Karpas-422 (cell line): ENCODE results near the gene METTL25. TPM values are rescaled to one million over a fixed set of nuclear protein-coding genes. Genes with fewer than 3 reads are reported as not detected.
A peak's percentile ranks its signal among the peaks of the same experiment; 100 is the strongest.
"Not testable (repeated sequence)": the region's sequence is repeated elsewhere in the genome, so short reads cannot be mapped to it uniquely, and the experiment has no call there.

ENCODE experiments used
- DNase-seq: peaks from one replicate; pipeline ENCODE4 v3.0.0-alpha.2; 2015
- H2AFZ ChIP-seq: fragments of 200-600 bp; sonication (generic); 2 replicates; pipeline ENCODE4 v1.6.1; 2014; ENCODE audit warnings: antibody characterized with exemption, low read length, mixed read lengths
- H3K27ac ChIP-seq: fragments of 200-600 bp; sonication (generic); 2 replicates; pipeline ENCODE4 v1.5.1; 2014; ENCODE audit warnings: mild to moderate bottlenecking, low read length, moderate library complexity
- H3K27me3 ChIP-seq: fragments of 200-600 bp; sonication (generic); 2 replicates; pipeline ENCODE4 v1.6.1; 2014; ENCODE audit warnings: low read length, mixed read lengths
- H3K36me3 ChIP-seq: fragments of 200-600 bp; sonication (generic); 2 replicates; pipeline ENCODE4 v1.6.1; 2014; ENCODE audit warnings: low read length, mixed read lengths; ENCODE audit not compliant: insufficient read depth
- H3K4me1 ChIP-seq: fragments of 200-600 bp; sonication (generic); 2 replicates; pipeline ENCODE4 v1.6.1; 2014; ENCODE audit warnings: mild to moderate bottlenecking, low read length, mixed read lengths
- H3K4me2 ChIP-seq: fragments of 200-600 bp; sonication (generic); 2 replicates; pipeline ENCODE4 v1.6.1; 2014; ENCODE audit warnings: low read length, low read depth, mild to moderate bottlenecking; ENCODE audit not compliant: poor library complexity, severe bottlenecking
- H3K4me3 ChIP-seq: fragments of 200-600 bp; sonication (generic); 2 replicates; pipeline ENCODE4 v1.5.1; 2014; ENCODE audit warnings: mild to moderate bottlenecking, antibody characterized with exemption, low read length, mixed read lengths
- H3K79me2 ChIP-seq: fragments of 200-600 bp; sonication (generic); 2 replicates; pipeline ENCODE4 v1.6.1; 2014; ENCODE audit warnings: mild to moderate bottlenecking, low read length, mixed read lengths
- H3K9ac ChIP-seq: fragments of 200-600 bp; sonication (generic); 2 replicates; pipeline ENCODE4 v1.6.0; 2014; ENCODE audit warnings: low read length
- H3K9me2 ChIP-seq: fragments of 200-600 bp; sonication (generic), shearing (Covaris generic); replicated peaks from 2 replicates; pipeline ENCODE4 v1.6.0; 2014; ENCODE audit warnings: mild to moderate bottlenecking, low read length, moderate library complexity; ENCODE audit not compliant: insufficient read depth
- H3K9me3 ChIP-seq: fragments of 300-700, 200-600 bp; sonication (generic); 2 replicates; pipeline ENCODE4 v1.6.1; 2014; ENCODE audit warnings: low read length, mixed read lengths
- H4K20me1 ChIP-seq: fragments of 200-600 bp; sonication (generic); 2 replicates; pipeline ENCODE4 v1.6.1; 2014; ENCODE audit warnings: mild to moderate bottlenecking, antibody characterized with exemption, low read length, low read depth; ENCODE audit not compliant: insufficient read depth
- total RNA-seq: library from RNA; depleted of rRNA; stranded (reverse); fragments of >200 nt; shearing (Covaris generic); gene quantifications from 2 replicates; pipeline ENCODE4 v1.2.3, GENCODE V29; 2014; ENCODE audit warnings: low replicate concordance

Gene METTL25
- total RNA-seq, 1 experiment from 2014 or later = 31.6 TPM

DNA sequence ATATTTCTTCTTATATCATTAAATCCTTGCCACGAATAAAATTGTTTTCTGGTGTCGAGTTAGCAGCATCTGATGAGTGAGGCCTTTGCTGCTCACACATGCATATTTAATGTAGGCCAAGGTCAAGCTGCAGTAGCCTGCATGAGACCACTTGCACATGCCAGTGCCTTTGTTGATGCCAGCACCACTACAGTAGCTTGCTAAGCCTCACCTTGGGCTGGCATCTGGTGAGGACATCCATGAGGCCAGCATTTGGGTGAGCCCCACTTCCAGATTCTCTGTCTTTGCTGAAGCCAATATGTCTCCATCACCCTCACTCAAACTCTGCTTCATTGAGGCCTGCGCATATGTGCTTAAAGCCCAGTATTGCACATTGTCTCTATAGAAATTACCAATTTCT lies 8.2 kb upstream of the METTL25 start:
- Histone ChIP-seq H3K4me3 (no peak overlapping the region), H3K9ac (no peak overlapping the region), H3K27me3 (no peaks in the 10 kb centered on the region), H3K9me2 (no peaks in the 10 kb centered on the region), H3K4me1 (no peaks in the 10 kb centered on the region), H2AFZ (no peak overlapping the region), H3K79me2 (peaks cover 4% of the 10 kb centered on the region; the same call in 1 of the 2 replicates), H4K20me1 (no peaks in the 10 kb centered on the region), H3K27ac (no peak overlapping the region), H3K4me2 (no peak overlapping the region), H3K9me3 (no peaks in the 10 kb centered on the region), H3K36me3 (peaks cover 20% of the 10 kb centered on the region; the same call in 1 of the 2 replicates)
- DNase-seq = no peak

DNA sequence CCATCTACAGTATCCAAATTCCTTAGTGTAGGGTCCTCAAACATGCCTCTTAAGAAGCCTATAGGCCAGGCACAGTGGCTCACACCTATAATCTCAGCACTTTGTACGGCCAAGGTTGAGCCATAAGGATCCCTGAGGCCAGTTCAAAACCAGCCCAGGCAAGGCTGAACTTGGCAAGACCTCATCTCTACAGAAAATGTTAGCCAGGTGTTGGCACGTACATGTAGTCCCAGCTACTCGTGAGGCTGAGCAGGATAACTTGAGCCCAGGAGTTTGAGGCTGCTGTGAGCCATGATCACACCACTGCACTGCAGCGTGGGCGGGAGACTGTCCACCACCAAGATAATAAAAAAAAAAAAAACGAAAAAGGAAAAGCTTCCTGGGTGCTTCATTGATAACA lies 6.9 kb upstream of the METTL25 start:
- Histone ChIP-seq H3K4me3 (no peak overlapping the region), H3K9me3 (no peaks in the 10 kb centered on the region), H3K9me2 (no peaks in the 10 kb centered on the region), H3K27me3 (no peaks in the 10 kb centered on the region), H3K79me2 (peaks cover 16% of the 10 kb centered on the region), H3K9ac (no peak overlapping the region), H3K27ac (no peak overlapping the region), H2AFZ (no peak overlapping the region), H3K4me1 (peaks cover 11% of the 10 kb centered on the region), H3K36me3 (peaks cover 33% of the 10 kb centered on the region; the same call in 1 of the 2 replicates), H3K4me2 (no peak overlapping the region), H4K20me1 (0 out of 2 replicates have a peak, but pooled peaks cover 6% of the 10 kb centered on the region)
- no peak for DNase-seq

DNA sequence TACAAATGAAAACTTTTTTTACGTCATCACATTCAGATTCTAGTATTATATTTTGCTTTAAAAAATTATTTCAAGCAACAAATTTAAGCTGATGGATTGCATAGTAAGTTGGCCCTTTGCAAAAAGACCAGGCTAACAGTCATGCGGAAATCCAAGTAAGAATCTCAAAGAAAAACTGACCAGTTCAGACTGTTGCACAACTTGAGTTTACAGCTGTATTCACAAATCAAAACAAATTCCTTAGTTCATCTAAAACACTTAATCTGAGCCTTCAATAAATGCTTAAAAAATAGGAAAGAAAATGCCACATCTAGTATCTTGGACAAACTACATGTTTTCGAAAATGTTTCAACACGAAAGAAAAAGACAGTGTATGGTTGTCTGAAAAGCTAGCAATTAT lies 989 bp upstream of the METTL25 start:
- H3K4me2 ChIP-seq = peak overlapping the region; percentile 85
- DNase-seq = no peak
- H3K27ac ChIP-seq = peak overlapping the region; percentile 28; the same call in 1 of the 2 replicates
- peaks cover 56% of the 10 kb centered on the region for H3K79me2 ChIP-seq
- no peaks in the 10 kb centered on the region for H3K9me3 ChIP-seq
- H3K9ac ChIP-seq = peak overlapping the region; percentile 95
- no peaks in the 10 kb centered on the region for H3K9me2 ChIP-seq
- H3K27me3 ChIP-seq = no peaks in the 10 kb centered on the region
- no peak overlapping the region for H2AFZ ChIP-seq
- peak overlapping the region; percentile 97 for H3K4me3 ChIP-seq
- H4K20me1 ChIP-seq = peaks cover 19% of the 10 kb centered on the region; the same call in 1 of the 2 replicates
- H3K36me3 ChIP-seq = peaks cover 29% of the 10 kb centered on the region; the same call in 1 of the 2 replicates
- peaks cover 34% of the 10 kb centered on the region for H3K4me1 ChIP-seq

DNA sequence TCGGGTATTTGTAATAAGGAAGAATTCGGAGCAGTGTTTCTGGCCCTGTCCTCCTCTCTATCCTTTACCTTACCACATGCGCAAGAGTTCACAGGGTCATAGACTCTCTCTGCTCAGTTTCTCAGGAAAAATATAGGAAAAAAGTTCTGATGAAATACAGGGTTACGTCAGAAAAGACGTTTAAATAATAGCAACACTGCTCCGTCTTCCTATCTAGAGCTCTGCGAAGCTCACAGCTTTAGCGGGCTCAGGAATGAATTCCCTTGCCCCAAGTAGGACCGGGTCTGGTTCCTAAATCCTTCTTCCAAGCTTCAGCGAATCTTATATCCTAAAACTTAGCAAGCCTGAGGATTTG lies 507 bp upstream of the METTL25 start:
- peak overlapping the region; percentile 95 for H3K9ac ChIP-seq
- no peaks in the 10 kb centered on the region for H3K9me3 ChIP-seq
- H3K27me3 ChIP-seq = no peaks in the 10 kb centered on the region
- peaks cover 19% of the 10 kb centered on the region; the same call in 1 of the 2 replicates for H4K20me1 ChIP-seq
- peak overlapping the region; percentile 66; the same call in 1 of the 2 replicates for H2AFZ ChIP-seq
- peaks cover 37% of the 10 kb centered on the region for H3K4me1 ChIP-seq
- no peak for DNase-seq
- H3K4me3 ChIP-seq = peak overlapping the region; percentile 97
- H3K9me2 ChIP-seq = no peaks in the 10 kb centered on the region
- H3K79me2 ChIP-seq = peaks cover 61% of the 10 kb centered on the region
- peak overlapping the region; percentile 85 for H3K4me2 ChIP-seq
- H3K36me3 ChIP-seq = peaks cover 27% of the 10 kb centered on the region; the same call in 1 of the 2 replicates
- peak overlapping the region; percentile 28; the same call in 1 of the 2 replicates for H3K27ac ChIP-seq

DNA sequence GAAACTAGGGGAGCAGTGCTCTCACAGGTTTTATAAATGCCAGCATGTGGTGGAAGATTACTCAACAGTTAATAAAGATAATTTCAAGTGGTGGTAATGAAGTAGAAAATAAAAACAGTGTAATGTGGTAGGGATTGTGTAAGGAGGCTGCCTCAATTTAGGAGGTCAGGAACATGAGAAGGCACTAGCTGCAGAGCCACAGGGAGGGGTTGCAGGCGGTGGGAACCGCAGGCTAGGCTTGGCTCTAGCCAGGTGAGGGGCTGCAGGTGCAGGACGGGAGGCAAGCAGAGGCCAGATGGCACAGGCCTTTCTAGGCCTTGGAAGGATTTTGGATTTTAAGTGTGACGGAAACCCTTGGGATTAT lies 768 bp downstream of the METTL25 start:
- peaks cover 19% of the 10 kb centered on the region; the same call in 1 of the 2 replicates for H4K20me1 ChIP-seq
- peaks cover 49% of the 10 kb centered on the region for H3K4me1 ChIP-seq
- no peaks in the 10 kb centered on the region for H3K9me2 ChIP-seq
- H3K79me2 ChIP-seq = peaks cover 69% of the 10 kb centered on the region
- H3K4me3 ChIP-seq = peak overlapping the region; percentile 97
- H3K4me2 ChIP-seq = peak overlapping the region; percentile 85
- H3K27ac ChIP-seq = no peak overlapping the region
- H2AFZ ChIP-seq = peak overlapping the region; percentile 55; the same call in 1 of the 2 replicates
- H3K9ac ChIP-seq = peak overlapping the region; percentile 95
- no peaks in the 10 kb centered on the region for H3K27me3 ChIP-seq
- DNase-seq = peak; percentile 69
- no peaks in the 10 kb centered on the region for H3K9me3 ChIP-seq
- H3K36me3 ChIP-seq = peaks cover 17% of the 10 kb centered on the region; the same call in 1 of the 2 replicates

DNA sequence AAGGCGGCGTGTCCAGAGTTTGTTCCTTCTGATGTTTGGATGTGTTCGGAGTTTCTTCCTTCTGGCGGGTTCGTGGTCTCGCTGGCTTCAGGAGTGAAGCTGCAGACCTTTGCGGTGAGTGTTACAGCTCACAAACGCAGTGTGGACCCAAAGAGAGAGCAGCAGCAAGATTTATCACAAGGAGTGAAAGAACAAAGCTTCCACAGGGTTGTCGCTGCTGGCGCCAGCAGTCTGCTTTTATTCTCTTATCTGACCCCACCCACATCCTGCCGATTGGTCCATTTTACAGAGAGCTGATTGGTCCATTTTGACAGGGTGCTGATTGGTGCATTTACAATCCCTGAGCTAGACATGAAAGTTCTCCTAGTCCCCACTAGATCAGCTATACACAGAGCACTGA lies 2.5 kb downstream of the METTL25 start:
- H3K4me2 ChIP-seq, H3K9me2 ChIP-seq, H3K27ac ChIP-seq, H3K9me3 ChIP-seq, DNase-seq, H3K4me3 ChIP-seq, H3K36me3 ChIP-seq, H2AFZ ChIP-seq, H3K27me3 ChIP-seq, H3K9ac ChIP-seq: not testable (repeated sequence)
- Histone ChIP-seq H3K79me2 (peaks cover 74% of the 10 kb centered on the region), H4K20me1 (peaks cover 19% of the 10 kb centered on the region; the same call in 1 of the 2 replicates), H3K4me1 (peaks cover 43% of the 10 kb centered on the region)

DNA sequence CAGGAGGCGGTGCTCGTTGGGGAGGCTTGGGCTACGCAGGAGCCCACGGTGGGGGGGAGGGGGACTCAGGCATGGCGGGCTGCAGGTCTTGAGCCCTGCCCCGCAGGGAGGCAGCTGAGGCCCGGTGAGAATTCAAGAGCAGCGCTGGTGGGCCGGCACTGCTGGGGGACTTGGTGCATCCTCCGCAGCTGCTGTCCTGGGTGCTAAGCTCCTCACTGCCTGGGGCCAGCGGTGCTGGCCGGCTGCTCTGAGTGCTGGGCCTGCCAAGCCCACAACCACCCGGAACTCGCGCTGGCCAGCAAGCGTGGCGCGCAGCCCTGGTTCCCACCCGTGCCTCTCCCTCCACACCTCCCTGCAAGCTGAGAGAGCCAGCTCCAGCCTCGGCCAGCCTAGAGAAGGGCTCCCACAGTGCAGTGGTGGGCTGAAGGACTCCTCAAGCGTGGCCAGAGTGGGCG lies 3.2 kb downstream of the METTL25 start:
- no peaks in the 10 kb centered on the region for H3K27me3 ChIP-seq
- peaks cover 13% of the 10 kb centered on the region; the same call in 1 of the 2 replicates for H4K20me1 ChIP-seq
- peaks cover 39% of the 10 kb centered on the region for H3K4me1 ChIP-seq
- H3K9me3 ChIP-seq = no peaks in the 10 kb centered on the region
- no peak overlapping the region for H3K9ac ChIP-seq
- peaks cover 2% of the 10 kb centered on the region; the same call in 1 of the 2 replicates for H3K36me3 ChIP-seq
- H3K4me2 ChIP-seq = no peak overlapping the region
- DNase-seq = no peak
- H3K9me2 ChIP-seq = no peaks in the 10 kb centered on the region
- H3K79me2 ChIP-seq = peaks cover 72% of the 10 kb centered on the region
- H2AFZ ChIP-seq = no peak overlapping the region
- H3K4me3 ChIP-seq = no peak overlapping the region
- no peak overlapping the region for H3K27ac ChIP-seq

DNA sequence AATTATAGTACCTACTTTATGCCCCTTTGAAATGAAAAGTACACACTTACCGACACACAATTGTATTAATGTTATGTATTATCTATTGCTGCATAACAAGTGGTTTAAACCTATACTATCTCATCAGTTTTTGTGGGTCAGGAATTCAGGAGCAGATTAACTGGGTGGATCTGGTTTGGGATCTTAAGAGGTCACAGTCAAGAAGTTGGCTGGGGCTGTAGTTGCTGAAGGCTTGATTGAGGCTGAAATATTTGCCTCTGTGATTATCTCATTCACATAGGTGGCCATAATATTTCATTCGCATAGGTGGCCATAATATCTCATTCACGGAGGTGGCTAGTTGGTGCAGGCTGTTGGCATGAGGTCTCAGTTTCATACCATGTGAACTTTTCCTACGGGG lies 5.7 kb downstream of the METTL25 start:
- Histone ChIP-seq H3K4me2 (no peak overlapping the region), H3K36me3 (no peaks in the 10 kb centered on the region), H3K27me3 (no peaks in the 10 kb centered on the region), H3K27ac (no peak overlapping the region), H3K4me3 (no peak overlapping the region), H3K9me2 (no peaks in the 10 kb centered on the region), H3K79me2 (peaks cover 71% of the 10 kb centered on the region), H4K20me1 (no peaks in the 10 kb centered on the region), H3K4me1 (peaks cover 29% of the 10 kb centered on the region), H3K9me3 (peaks cover under 1% of the 10 kb centered on the region; the same call in 1 of the 2 replicates), H3K9ac (no peak overlapping the region), H2AFZ (no peak overlapping the region)
- no peak for DNase-seq
